HCT116 (cell line): ENCODE measurements around the gene OSBPL5. TPM values are rescaled to one million over a fixed set of nuclear protein-coding genes. Genes with fewer than 3 reads are reported as not detected.
A peak's percentile ranks its signal among the peaks of the same experiment; 100 is the strongest.

ENCODE experiments used
- ATAC-seq: fragments of 200-7000 bp; cut with Tn5 transposase; 2 replicates; pipeline ENCODE4 v1.9.1; 2020; ENCODE audit warnings: mild to moderate bottlenecking, moderate library complexity
- BruUV-seq: library from RNA; stranded (reverse); fragments of 400-500 nt; replicated peaks from 2 replicates; lab custom pipeline; 2021; lab: Mats Ljungman, UMichigan
- CTCF ChIA-PET: fragments of 300-600 bp; sonication (Branson Sonifier 250); formaldehyde crosslinking; loops from one replicate; lab custom pipeline; 2021; ENCODE audit warnings: antibody characterized with exemption; lab: Charles Lee
- POLR2A ChIA-PET: fragments of 300-600, 350-600 bp; sonication (Branson Sonifier 250); formaldehyde crosslinking; loops from one replicate; lab custom pipeline; 2021; ENCODE audit warnings: antibody characterized with exemption; lab: Charles Lee
- RAD21 ChIA-PET, 2 experiments: fragments of 300-600 bp; sonication (Branson Sonifier 250); formaldehyde crosslinking; loops; one replicate each; lab custom pipeline; 2023; ENCODE audit warnings: low total read pairs in 2 of 2; ENCODE audit not compliant: uncharacterized antibody in 2 of 2, unreplicated experiment in 2 of 2, low non-redundant PET in 1 of 2; lab: Charles Lee
- DNase-seq: peaks from one replicate; pipeline ENCODE4 v3.0.0-alpha.2; 2010; ENCODE audit warnings: low read depth, low spot score
- H2AFZ ChIP-seq: fragments of 200-600 bp; shearing (Covaris generic), sonication (generic); 2 replicates; pipeline ENCODE4 v1.6.1; 2017; ENCODE audit warnings: low read depth, mixed run types, mixed read lengths, antibody characterized with exemption, low read length; ENCODE audit not compliant: poor library complexity, severe bottlenecking
- H3K27ac ChIP-seq: 2 replicates; pipeline ENCODE4 v1.5.1; 2012; ENCODE audit warnings: low read depth, low read length
- H3K27me3 ChIP-seq: fragments of 200-600 bp; sonication (generic); 2 replicates; pipeline ENCODE4 v1.6.1; 2016; ENCODE audit warnings: mixed run types, low read length, mixed read lengths; ENCODE audit not compliant: insufficient read depth
- H3K36me3 ChIP-seq, 2 experiments: fragments of 200-500 bp in 1 of 2; fragments of 200-600 bp in 1 of 2; sonication (Bioruptor generic) in 1 of 2; sonication (generic) in 1 of 2; 2 replicates each; pipeline versions ENCODE4 v1.5.1 to v1.6.1; 2014 to 2016; ENCODE audit warnings: low read length in 2 of 2, inconsistent platforms in 1 of 2, mixed read lengths in 1 of 2, mixed run types in 1 of 2; ENCODE audit not compliant: insufficient read depth in 2 of 2, control insufficient read depth in 1 of 2
- H3K4me1 ChIP-seq, 2 experiments: fragments of 200-600 bp in 1 of 2; sonication (generic) in 1 of 2; 2 replicates each; pipeline versions ENCODE4 v1.5.1 to v1.6.1; 2012 to 2017; ENCODE audit warnings: low read length in 2 of 2, inconsistent platforms in 1 of 2, mild to moderate bottlenecking in 1 of 2, mixed read lengths in 1 of 2, mixed run types in 1 of 2, moderate library complexity in 1 of 2; ENCODE audit not compliant: insufficient read depth in 2 of 2, control insufficient read depth in 1 of 2
- H3K4me2 ChIP-seq: fragments of 200-600 bp; sonication (generic); 2 replicates; pipeline ENCODE4 v1.6.1; 2017; ENCODE audit warnings: mixed run types, low read length, mixed read lengths
- H3K4me3 ChIP-seq, 2 experiments: fragments of 200-600 bp in 1 of 2; sonication (generic) in 1 of 2; replicated peaks in 1 of 2; 2 replicates each; pipeline ENCODE4 v1.5.1; 2011 to 2016; ENCODE audit warnings: low read length in 2 of 2, control low read depth in 1 of 2, low read depth in 1 of 2, mild to moderate bottlenecking in 1 of 2, mixed read lengths in 1 of 2, mixed run types in 1 of 2
- H3K79me2 ChIP-seq: fragments of 200-600 bp; sonication (generic); 2 replicates; pipeline ENCODE4 v1.6.1; 2017; ENCODE audit warnings: mild to moderate bottlenecking, mixed run types, low read length, moderate library complexity, mixed read lengths; ENCODE audit not compliant: insufficient read depth
- H3K9ac ChIP-seq: fragments of 200-600 bp; sonication (generic); 2 replicates; pipeline ENCODE4 v1.6.1; 2016; ENCODE audit warnings: low read length, mixed read lengths
- H3K9me2 ChIP-seq: fragments of 200-600 bp; sonication (generic), shearing (Covaris generic); 2 replicates; pipeline ENCODE4 v1.6.1; 2017; ENCODE audit warnings: mixed run types, mild to moderate bottlenecking, moderate library complexity; ENCODE audit not compliant: insufficient read depth
- H3K9me3 ChIP-seq, 2 experiments: fragments of 200-500 bp in 1 of 2; fragments of 200-600 bp in 1 of 2; sonication (Bioruptor generic) in 1 of 2; sonication (generic) in 1 of 2; 2 replicates each; pipeline ENCODE4 v1.6.1; 2014 to 2017; ENCODE audit warnings: low read length in 2 of 2, mixed read lengths in 2 of 2, inconsistent platforms in 1 of 2, low read depth in 1 of 2, mild to moderate bottlenecking in 1 of 2, mixed run types in 1 of 2, moderate library complexity in 1 of 2; ENCODE audit not compliant: control insufficient read depth in 1 of 2, insufficient read depth in 1 of 2
- H4K20me1 ChIP-seq: fragments of 200-600 bp; sonication (generic), shearing (Covaris generic); 2 replicates; pipeline ENCODE4 v1.6.1; 2017; ENCODE audit warnings: mixed run types, mild to moderate bottlenecking, moderate library complexity; ENCODE audit not compliant: insufficient read depth
- CTCF ChIP-seq, 3 experiments: fragments of 200-600 bp in 1 of 3; sonication (generic) in 1 of 3; IDR thresholded peaks in 2 of 3; conservative IDR thresholded peaks in 1 of 3; 2 replicates each; pipeline ENCODE4 v1.5.1; 2012 to 2017; ENCODE audit warnings: low read depth in 2 of 3, low read length in 2 of 3, antibody characterized with exemption in 1 of 3, borderline replicate concordance in 1 of 3, control low read depth in 1 of 3, mild to moderate bottlenecking in 1 of 3, mixed read lengths in 1 of 3, mixed run types in 1 of 3, moderate library complexity in 1 of 3; ENCODE audit not compliant: insufficient read depth in 1 of 3
- EGR1 ChIP-seq: IDR thresholded peaks from 2 replicates; pipeline ENCODE4 v1.6.1; 2012; ENCODE audit warnings: low read depth
- ELF1 ChIP-seq: IDR thresholded peaks from 2 replicates; pipeline ENCODE4 v1.6.1; 2012; ENCODE audit warnings: low read depth, borderline replicate concordance
- EZH2phosphoT487 ChIP-seq: fragments of 200-600 bp; IDR thresholded peaks from 2 replicates; pipeline ENCODE4 v1.6.1; 2018; ENCODE audit warnings: antibody characterized with exemption, borderline replicate concordance
- FOSL1 ChIP-seq: IDR thresholded peaks from 2 replicates; pipeline ENCODE4 v1.6.1; 2012; ENCODE audit warnings: low read depth
- MAX ChIP-seq: IDR thresholded peaks from 2 replicates; pipeline ENCODE4 v1.6.1; 2012
- POLR2A ChIP-seq: IDR thresholded peaks from 2 replicates; pipeline ENCODE4 v1.7.0; 2011; ENCODE audit warnings: borderline replicate concordance; ENCODE audit not compliant: insufficient read depth, insufficient read length; ENCODE audit errors: extremely low read depth
- POLR2AphosphoS5 ChIP-seq: IDR thresholded peaks from 2 replicates; pipeline ENCODE4 v1.6.1; 2011; ENCODE audit warnings: mild to moderate bottlenecking, low read depth, low read length, moderate library complexity
- SIN3A ChIP-seq: IDR thresholded peaks from 2 replicates; pipeline ENCODE4 v1.6.1; 2012; ENCODE audit warnings: low read depth
- SP1 ChIP-seq: IDR thresholded peaks from 2 replicates; pipeline ENCODE4 v1.6.1; 2012; ENCODE audit warnings: low read depth
- TCF7L2 ChIP-seq: IDR thresholded peaks from 2 replicates; pipeline ENCODE4 v1.7.0; 2011; ENCODE audit warnings: borderline replicate concordance, inconsistent platforms; ENCODE audit not compliant: insufficient read depth, insufficient read length; ENCODE audit errors: extremely low read depth
- YY1 ChIP-seq: IDR thresholded peaks from 2 replicates; pipeline ENCODE4 v1.6.1; 2011; ENCODE audit warnings: low read length, low read depth, moderate library complexity, mild to moderate bottlenecking; ENCODE audit not compliant: insufficient replicate concordance; ENCODE audit errors: extremely low read depth
- ZBTB33 ChIP-seq: IDR thresholded peaks from 2 replicates; pipeline ENCODE4 v1.6.1; 2011; ENCODE audit warnings: mild to moderate bottlenecking, low read length, moderate library complexity; ENCODE audit not compliant: insufficient replicate concordance; ENCODE audit errors: extremely low read depth
- ZNF274 ChIP-seq: fragments of 200-500 bp; sonication (Bioruptor generic); IDR thresholded peaks from 2 replicates; pipeline ENCODE4 v1.6.1; 2014; ENCODE audit warnings: mild to moderate bottlenecking, low read depth, low read length, inconsistent platforms
- intact Hi-C: fragments of 100-400 bp; cut with micrococcal nuclease; formaldehyde crosslinking; loops from 2 replicates; pipeline ENCODE4 v1.10.0; 2022
- total RNA-seq: library from RNA; stranded (reverse); gene quantifications from one replicate; pipeline ENCODE4 v1.2.1, GENCODE V29; 2021; ENCODE audit not compliant: unreplicated experiment

OSBPL5 gene
- total RNA-seq, 1 experiment from 2014 or later: 44.2 TPM

DNA sequence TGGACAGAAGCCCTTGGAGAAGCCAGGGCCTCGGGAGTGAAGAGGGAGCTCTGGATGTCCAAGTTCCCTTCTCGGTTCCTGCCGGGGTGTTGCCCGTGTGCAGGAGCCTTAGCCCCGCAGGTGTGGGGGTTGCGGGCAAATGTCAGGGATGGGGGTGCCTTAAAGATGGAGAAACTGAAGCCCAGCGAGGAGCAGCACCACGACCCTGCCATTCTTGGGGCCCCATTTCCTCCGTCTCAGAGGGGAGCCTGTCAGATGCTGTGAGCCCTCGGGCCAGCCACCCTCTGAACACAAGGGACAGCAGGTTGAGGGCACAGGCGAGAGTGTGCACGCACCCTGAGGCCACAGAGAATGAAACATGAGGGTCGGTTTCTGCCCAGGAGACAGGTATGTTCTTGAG lies 6.3 kb downstream of the OSBPL5 start (continued):
- TF ChIP-seq CTCF (IDR thresholded peaks at IDR 0.05 in 2 of 3, conservative IDR thresholded peaks at IDR 0.05 in 1 of 3; ENCODE audit: borderline replicate concordance in 1 of 3, insufficient read depth in 1 of 3, low read depth in 2 of 3, low read length in 2 of 3): no peak

- POLR2A ChIA-PET: no interaction called here
- H3K9ac ChIP-seq: no peak overlapping the region
Measured at GRCh38 chr11:3158131-3158591, 6.9 kb downstream of the OSBPL5 start.

More at GRCh38 chr11:3158131-3158591, 6.9 kb downstream of the OSBPL5 start:
- ChIA-PET CTCF (no interaction called here), RAD21 (no interaction called here)
- peaks cover 68% of the 10 kb centered on the region; the same call in 1 of the 2 replicates for H3K79me2 ChIP-seq
- H3K4me2 ChIP-seq: 0 out of 2 replicates have a peak overlapping the region, but pooled peaks have one; percentile 45
- ATAC-seq (no peak), DNase-seq (no peak)
- H2AFZ ChIP-seq: no peak overlapping the region
- H3K4me1 ChIP-seq: peaks cover 26 to 51% of the 10 kb centered on the region in 2 experiments; a peak in 3 of 4 replicates
- H3K9me3 ChIP-seq: no peaks in the 10 kb centered on the region
- no peak overlapping the region for H3K4me3 ChIP-seq
- H4K20me1 ChIP-seq: no peaks in the 10 kb centered on the region
- no TSS peak for BruUV-seq
- no peaks in the 10 kb centered on the region for H3K27me3 ChIP-seq
- no peaks in the 10 kb centered on the region for H3K36me3 ChIP-seq
- TF ChIP-seq ZNF274 (no peak), ELF1 (no peak), FOSL1 (no peak), CTCF (IDR thresholded peaks at IDR 0.05 in 2 of 3, conservative IDR thresholded peaks at IDR 0.05 in 1 of 3; ENCODE audit: borderline replicate concordance in 1 of 3, insufficient read depth in 1 of 3, low read depth in 2 of 3, low read length in 2 of 3) (no peak), SIN3A (no peak), ZBTB33 (no peak), SP1 (no peak), EGR1 (no peak), MAX (no peak), EZH2phosphoT487 (no peak), YY1 (no peak), TCF7L2 (no peak), POLR2A (no peak), POLR2AphosphoS5 (no peak)
- intact Hi-C loops: no loop called here
- H3K9me2 ChIP-seq: no peaks in the 10 kb centered on the region
- no peak overlapping the region for H3K27ac ChIP-seq
